HCT116 (cell line): ENCODE data around the gene TMEM178B. TPM values are rescaled to one million over a fixed set of nuclear protein-coding genes. Genes with fewer than 3 reads are reported as not detected.
"Not testable (repeated sequence)": the region's sequence is repeated elsewhere in the genome, so short reads cannot be mapped to it uniquely, and the experiment has no call there.

Source experiments
- ATAC-seq: fragments of 200-7000 bp; cut with Tn5 transposase; 2 replicates; pipeline ENCODE4 v1.9.1; 2020; ENCODE audit warnings: mild to moderate bottlenecking, moderate library complexity
- BruUV-seq: library from RNA; stranded (reverse); fragments of 400-500 nt; replicated peaks from 2 replicates; lab custom pipeline; 2021; lab: Mats Ljungman, UMichigan
- CTCF ChIA-PET: fragments of 300-600 bp; sonication (Branson Sonifier 250); formaldehyde crosslinking; loops from one replicate; lab custom pipeline; 2021; ENCODE audit warnings: antibody characterized with exemption; lab: Charles Lee
- POLR2A ChIA-PET: fragments of 300-600, 350-600 bp; sonication (Branson Sonifier 250); formaldehyde crosslinking; loops from one replicate; lab custom pipeline; 2021; ENCODE audit warnings: antibody characterized with exemption; lab: Charles Lee
- RAD21 ChIA-PET, 2 experiments: fragments of 300-600 bp; sonication (Branson Sonifier 250); formaldehyde crosslinking; loops; one replicate each; lab custom pipeline; 2023; ENCODE audit warnings: low total read pairs in 2 of 2; ENCODE audit not compliant: uncharacterized antibody in 2 of 2, unreplicated experiment in 2 of 2, low non-redundant PET in 1 of 2; lab: Charles Lee
- DNase-seq: peaks from one replicate; pipeline ENCODE4 v3.0.0-alpha.2; 2010; ENCODE audit warnings: low read depth, low spot score
- H2AFZ ChIP-seq: fragments of 200-600 bp; shearing (Covaris generic), sonication (generic); 2 replicates; pipeline ENCODE4 v1.6.1; 2017; ENCODE audit warnings: low read depth, mixed run types, mixed read lengths, antibody characterized with exemption, low read length; ENCODE audit not compliant: poor library complexity, severe bottlenecking
- H3K27ac ChIP-seq: 2 replicates; pipeline ENCODE4 v1.5.1; 2012; ENCODE audit warnings: low read depth, low read length
- H3K27me3 ChIP-seq: fragments of 200-600 bp; sonication (generic); 2 replicates; pipeline ENCODE4 v1.6.1; 2016; ENCODE audit warnings: mixed run types, low read length, mixed read lengths; ENCODE audit not compliant: insufficient read depth
- H3K36me3 ChIP-seq, 2 experiments: fragments of 200-500 bp in 1 of 2; fragments of 200-600 bp in 1 of 2; sonication (Bioruptor generic) in 1 of 2; sonication (generic) in 1 of 2; 2 replicates each; pipeline versions ENCODE4 v1.5.1 to v1.6.1; 2014 to 2016; ENCODE audit warnings: low read length in 2 of 2, inconsistent platforms in 1 of 2, mixed read lengths in 1 of 2, mixed run types in 1 of 2; ENCODE audit not compliant: insufficient read depth in 2 of 2, control insufficient read depth in 1 of 2
- H3K4me1 ChIP-seq, 2 experiments: fragments of 200-600 bp in 1 of 2; sonication (generic) in 1 of 2; 2 replicates each; pipeline versions ENCODE4 v1.5.1 to v1.6.1; 2012 to 2017; ENCODE audit warnings: low read length in 2 of 2, inconsistent platforms in 1 of 2, mild to moderate bottlenecking in 1 of 2, mixed read lengths in 1 of 2, mixed run types in 1 of 2, moderate library complexity in 1 of 2; ENCODE audit not compliant: insufficient read depth in 2 of 2, control insufficient read depth in 1 of 2
- H3K4me2 ChIP-seq: fragments of 200-600 bp; sonication (generic); 2 replicates; pipeline ENCODE4 v1.6.1; 2017; ENCODE audit warnings: mixed run types, low read length, mixed read lengths
- H3K4me3 ChIP-seq, 2 experiments: fragments of 200-600 bp in 1 of 2; sonication (generic) in 1 of 2; replicated peaks in 1 of 2; 2 replicates each; pipeline ENCODE4 v1.5.1; 2011 to 2016; ENCODE audit warnings: low read length in 2 of 2, control low read depth in 1 of 2, low read depth in 1 of 2, mild to moderate bottlenecking in 1 of 2, mixed read lengths in 1 of 2, mixed run types in 1 of 2
- H3K79me2 ChIP-seq: fragments of 200-600 bp; sonication (generic); 2 replicates; pipeline ENCODE4 v1.6.1; 2017; ENCODE audit warnings: mild to moderate bottlenecking, mixed run types, low read length, moderate library complexity, mixed read lengths; ENCODE audit not compliant: insufficient read depth
- H3K9ac ChIP-seq: fragments of 200-600 bp; sonication (generic); 2 replicates; pipeline ENCODE4 v1.6.1; 2016; ENCODE audit warnings: low read length, mixed read lengths
- H3K9me2 ChIP-seq: fragments of 200-600 bp; sonication (generic), shearing (Covaris generic); 2 replicates; pipeline ENCODE4 v1.6.1; 2017; ENCODE audit warnings: mixed run types, mild to moderate bottlenecking, moderate library complexity; ENCODE audit not compliant: insufficient read depth
- H3K9me3 ChIP-seq, 2 experiments: fragments of 200-500 bp in 1 of 2; fragments of 200-600 bp in 1 of 2; sonication (Bioruptor generic) in 1 of 2; sonication (generic) in 1 of 2; 2 replicates each; pipeline ENCODE4 v1.6.1; 2014 to 2017; ENCODE audit warnings: low read length in 2 of 2, mixed read lengths in 2 of 2, inconsistent platforms in 1 of 2, low read depth in 1 of 2, mild to moderate bottlenecking in 1 of 2, mixed run types in 1 of 2, moderate library complexity in 1 of 2; ENCODE audit not compliant: control insufficient read depth in 1 of 2, insufficient read depth in 1 of 2
- H4K20me1 ChIP-seq: fragments of 200-600 bp; sonication (generic), shearing (Covaris generic); 2 replicates; pipeline ENCODE4 v1.6.1; 2017; ENCODE audit warnings: mixed run types, mild to moderate bottlenecking, moderate library complexity; ENCODE audit not compliant: insufficient read depth
- EGR1 ChIP-seq: IDR thresholded peaks from 2 replicates; pipeline ENCODE4 v1.6.1; 2012; ENCODE audit warnings: low read depth
- ELF1 ChIP-seq: IDR thresholded peaks from 2 replicates; pipeline ENCODE4 v1.6.1; 2012; ENCODE audit warnings: low read depth, borderline replicate concordance
- EZH2 ChIP-seq: fragments of 200-600 bp; sonication (generic); IDR thresholded peaks from 2 replicates; pipeline ENCODE4 v1.6.1; 2017; ENCODE audit warnings: antibody characterized with exemption, mixed run types
- FOSL1 ChIP-seq: IDR thresholded peaks from 2 replicates; pipeline ENCODE4 v1.6.1; 2012; ENCODE audit warnings: low read depth
- RAD21 ChIP-seq: IDR thresholded peaks from 2 replicates; pipeline ENCODE4 v1.6.1; 2012; ENCODE audit warnings: low read depth, mild to moderate bottlenecking
- REST ChIP-seq: IDR thresholded peaks from 2 replicates; pipeline ENCODE4 v1.6.1; 2012; ENCODE audit warnings: low read depth
- SIN3A ChIP-seq: IDR thresholded peaks from 2 replicates; pipeline ENCODE4 v1.6.1; 2012; ENCODE audit warnings: low read depth
- SP1 ChIP-seq: IDR thresholded peaks from 2 replicates; pipeline ENCODE4 v1.6.1; 2012; ENCODE audit warnings: low read depth
- TCF7L2 ChIP-seq: IDR thresholded peaks from 2 replicates; pipeline ENCODE4 v1.7.0; 2011; ENCODE audit warnings: borderline replicate concordance, inconsistent platforms; ENCODE audit not compliant: insufficient read depth, insufficient read length; ENCODE audit errors: extremely low read depth
- ZFX ChIP-seq: fragments of 450-650 bp; IDR thresholded peaks from 2 replicates; pipeline ENCODE4 v1.6.1; 2017
- intact Hi-C: fragments of 100-400 bp; cut with micrococcal nuclease; formaldehyde crosslinking; loops from 2 replicates; pipeline ENCODE4 v1.10.0; 2022
- total RNA-seq: library from RNA; stranded (reverse); gene quantifications from one replicate; pipeline ENCODE4 v1.2.1, GENCODE V29; 2021; ENCODE audit not compliant: unreplicated experiment

Gene TMEM178B
- total RNA-seq, 1 experiment from 2014 or later: 0.02 TPM

GRCh38 chr7:141381794-141382427 lies 308.0 kb downstream of the TMEM178B start:
- POLR2A ChIA-PET: no interaction called here
- intact Hi-C loops: no loop called here
- no TSS peak for BruUV-seq
- Histone ChIP-seq H3K27me3 (peaks cover 36% of the 10 kb centered on the region), H3K4me1 (no peaks in the 10 kb centered on the region), H3K9me3 (no peaks in the 10 kb centered on the region), H4K20me1 (no peaks in the 10 kb centered on the region), H3K9me2 (no peaks in the 10 kb centered on the region), H2AFZ (no peak overlapping the region), H3K27ac (no peak overlapping the region), H3K4me2 (no peak overlapping the region), H3K9ac (no peak overlapping the region), H3K36me3 (no peaks in the 10 kb centered on the region), H3K79me2 (no peaks in the 10 kb centered on the region), H3K4me3 (no peak overlapping the region)
- no peak for DNase-seq
- CTCF ChIA-PET: no interaction called here
- TF ChIP-seq ELF1 (no peak), SIN3A (no peak)
- ATAC-seq: no peak
- RAD21 ChIA-PET: no interaction called here

GRCh38 chr7:141383356-141383755 lies 309.5 kb downstream of the TMEM178B start:
- ATAC-seq, DNase-seq, H3K4me2 ChIP-seq, CTCF ChIA-PET, H3K4me3 ChIP-seq, RAD21 ChIA-PET, POLR2A ChIA-PET, intact Hi-C loops, H3K9me3 ChIP-seq, H3K79me2 ChIP-seq, H3K4me1 ChIP-seq, BruUV-seq, H3K27ac ChIP-seq, H3K36me3 ChIP-seq, H2AFZ ChIP-seq, H3K9ac ChIP-seq, H3K9me2 ChIP-seq, H4K20me1 ChIP-seq: not testable (repeated sequence)
- H3K27me3 ChIP-seq: peaks cover 42% of the 10 kb centered on the region

GRCh38 chr7:141386881-141387280 lies 313.0 kb downstream of the TMEM178B start:
- Histone ChIP-seq H3K4me2 (no peak overlapping the region), H3K9me3 (no peaks in the 10 kb centered on the region), H3K27me3 (peaks cover 44% of the 10 kb centered on the region), H3K9ac (no peak overlapping the region), H4K20me1 (no peaks in the 10 kb centered on the region), H3K9me2 (no peaks in the 10 kb centered on the region), H3K4me1 (no peaks in the 10 kb centered on the region), H2AFZ (no peak overlapping the region), H3K36me3 (no peaks in the 10 kb centered on the region), H3K79me2 (no peaks in the 10 kb centered on the region), H3K27ac (no peak overlapping the region), H3K4me3 (no peak overlapping the region)
- RAD21 ChIA-PET: no interaction called here
- intact Hi-C loops: no loop called here
- CTCF ChIA-PET: no interaction called here
- POLR2A ChIA-PET: no interaction called here
- no peak for DNase-seq
- ATAC-seq: no peak
- BruUV-seq: no TSS peak
- TF ChIP-seq SIN3A: no peak
- TF ChIP-seq SP1: no peak
- TF ChIP-seq RAD21: no peak
- TF ChIP-seq ELF1: no peak
- TF ChIP-seq EGR1: no peak
- TF ChIP-seq TCF7L2: no peak
- TF ChIP-seq ZFX: no peak
- TF ChIP-seq REST: no peak
- no peak for TF ChIP-seq EZH2
- TF ChIP-seq FOSL1: no peak
